Measurements from ENCODE around the gene MVK. TPM values are rescaled to one million over a fixed set of nuclear protein-coding genes. Genes with fewer than 3 reads are reported as not detected.

Gene MVK
- total RNA-seq, 1 experiment from 2014 or later: 19.2 TPM

- no peaks in the 10 kb centered on the region for H3K27me3 ChIP-seq (ENCODE audit: insufficient read depth, low read length)
- DNase-seq: no peak
- H3K4me1 ChIP-seq (ENCODE audit: insufficient read depth, low read length): peaks cover 6% of the 10 kb centered on the region; the same call in 1 of the 2 replicates
- Mint-ChIP-seq H3K9me3 (no peaks in the 10 kb centered on the region), H3K27ac (no peak overlapping the region), H3K36me3 (ENCODE audit: insufficient read depth in 1 of 3, low read depth in 3 of 3) (peaks cover 7 to 57% (median 56%) of the 10 kb centered on the region in 3 experiments; a peak in 6 of 7 replicates), H3K27me3 (ENCODE audit: low read depth) (no peaks in the 10 kb centered on the region), H3K4me3 (no peak overlapping the region), H3K4me1 (peaks cover 14 to 18% of the 10 kb centered on the region in 2 experiments)
- H3K18ac ChIP-seq (ENCODE audit: insufficient read length, low read depth, low read length): no peak overlapping the region
- no peak overlapping the region for H3K9ac ChIP-seq (ENCODE audit: extremely low read depth, insufficient read length, low read length)
- no peak overlapping the region for H2BK20ac ChIP-seq (ENCODE audit: low read depth, low read length, poor library complexity, severe bottlenecking)
- H3K79me1 ChIP-seq (ENCODE audit: insufficient read depth, low read depth, low read length, poor library complexity, severe bottlenecking): no peaks in the 10 kb centered on the region
- H3K4ac ChIP-seq (ENCODE audit: low read depth, low read length): no peak overlapping the region
- no peak overlapping the region for H3K4me2 ChIP-seq (ENCODE audit: insufficient read depth, insufficient read length, low read length)
- H3K9me3 ChIP-seq (ENCODE audit: control insufficient read depth, low read depth, low read length): no peaks in the 10 kb centered on the region
- H2BK5ac ChIP-seq (ENCODE audit: insufficient read length, low read length): no peak overlapping the region
- H2AFZ ChIP-seq (ENCODE audit: low read length): no peak overlapping the region
- no peak overlapping the region for H4K8ac ChIP-seq (replicated peaks; ENCODE audit: insufficient read length, low read depth, low read length)
- no peak overlapping the region for H2BK120ac ChIP-seq (ENCODE audit: low read depth, low read length, poor library complexity, severe bottlenecking)
- no peaks in the 10 kb centered on the region for H3K23me2 ChIP-seq (ENCODE audit: insufficient read length, low read depth, low read length, poor library complexity, severe bottlenecking)
- no peaks in the 10 kb centered on the region; the same call in 1 of the 2 replicates for H3K79me2 ChIP-seq (ENCODE audit: insufficient read depth, low read length)
- H3T11ph ChIP-seq (ENCODE audit: low read length): no peak overlapping the region
- no peak overlapping the region for H3K14ac ChIP-seq (ENCODE audit: insufficient read depth, low read length)
- WGBS (ENCODE audit: extremely low coverage, insufficient read length, low lambda C conversion rate): no CpG with 5 or more reads among the region's 1 CpG
- no peak overlapping the region for H4K91ac ChIP-seq (ENCODE audit: insufficient read length, low read depth, low read length)
- H2BK12ac ChIP-seq (ENCODE audit: insufficient read length, low read depth, low read length): no peak overlapping the region
- H3K23ac ChIP-seq (ENCODE audit: insufficient read length, low read depth, low read length): no peak overlapping the region
- no peak overlapping the region for H4K5ac ChIP-seq (ENCODE audit: insufficient read length, low read depth, low read length)
- no peak overlapping the region for H3K56ac ChIP-seq (ENCODE audit: insufficient read length, low read depth, low read length)
- no peak overlapping the region for H3K27ac ChIP-seq (ENCODE audit: insufficient read length, low read depth, low read length)
- no peak overlapping the region for H2AK5ac ChIP-seq (ENCODE audit: insufficient read length, low read length)
- H2BK15ac ChIP-seq (ENCODE audit: low read depth, low read length): no peak overlapping the region
- H4K20me1 ChIP-seq (ENCODE audit: control insufficient read depth, insufficient read depth, insufficient read length): no peaks in the 10 kb centered on the region
- TF ChIP-seq CTCF (conservative IDR thresholded peaks at IDR 0.05): no peak
These were observed 3.7 kb downstream of the MVK start for GRCh38 chr12:109577311-109577710.

All from H9 (cell line).